Vagina (tissue), 2 donors: ENCODE results near the gene CYREN. TPM values are rescaled to one million over a fixed set of nuclear protein-coding genes. Genes with fewer than 3 reads are reported as not detected.

ENCODE experiments used
- DNase-seq, 2 donors: peaks; one replicate each; pipeline ENCODE4 v3.0.0-alpha.2; 2017; ENCODE audit errors: extremely low spot score in 2 of 2
- H3K27ac ChIP-seq: fragments of 200-600 bp; sonication (generic); one replicate; pipeline ENCODE4 v1.5.1; 2019
- H3K27me3 ChIP-seq: fragments of 200-600 bp; sonication (generic); one replicate; pipeline ENCODE4 v1.5.1; 2019
- H3K36me3 ChIP-seq, 2 donors: fragments of 200-600 bp; sonication (generic); one replicate each; pipeline ENCODE4 v1.5.1; 2017 to 2019
- H3K4me1 ChIP-seq: fragments of 200-600 bp; sonication (generic); one replicate; pipeline ENCODE4 v1.5.1; 2019
- H3K4me3 ChIP-seq, 2 donors: fragments of 200-600 bp; sonication (generic); 1 replicate in 1 of 2; 2 replicates in 1 of 2; pipeline ENCODE4 v1.5.1; 2016 to 2019
- H3K9me3 ChIP-seq: fragments of 200-600 bp; sonication (generic); one replicate; pipeline ENCODE4 v1.5.1; 2019
- POLR2A ChIP-seq, 2 donors: fragments of 450-650 bp; IDR thresholded peaks; one replicate each; pipeline ENCODE4 v1.6.1; 2017; ENCODE audit warnings: antibody characterized with exemption in 2 of 2, mild to moderate bottlenecking in 2 of 2, moderate library complexity in 2 of 2
- POLR2AphosphoS5 ChIP-seq, 2 donors: sonication (generic); formaldehyde crosslinking; IDR thresholded peaks; one replicate each; pipeline ENCODE4 v1.9.0; 2017; ENCODE audit warnings: antibody characterized with exemption in 2 of 2, mild to moderate bottlenecking in 2 of 2, low read depth in 1 of 2; ENCODE audit not compliant: insufficient read depth in 1 of 2
- intact Hi-C: fragments of 100-400 bp; cut with DNase I; formaldehyde crosslinking; loops from one replicate; pipeline ENCODE4 v1.15.1; 2023
- total RNA-seq: library from RNA; depleted of rRNA; stranded (reverse); fragments of >200 nt; gene quantifications from one replicate; pipeline ENCODE4 v1.2.3, GENCODE V29; 2016
- TF ChIP-seq, protein P1 (sequence below), 3 experiments: fragments of 450-650 bp in 2 of 3; fragments of 200-600 bp in 1 of 3; sonication (generic) in 1 of 3; IDR thresholded peaks; one replicate each; pipeline ENCODE4 v1.5.1; 2017 to 2019; ENCODE audit warnings: antibody characterized with exemption in 3 of 3, mild to moderate bottlenecking in 2 of 3, moderate library complexity in 2 of 3

Gene CYREN
- total RNA-seq, 1 donor from 2014 or later = 33.4 TPM

DNA sequence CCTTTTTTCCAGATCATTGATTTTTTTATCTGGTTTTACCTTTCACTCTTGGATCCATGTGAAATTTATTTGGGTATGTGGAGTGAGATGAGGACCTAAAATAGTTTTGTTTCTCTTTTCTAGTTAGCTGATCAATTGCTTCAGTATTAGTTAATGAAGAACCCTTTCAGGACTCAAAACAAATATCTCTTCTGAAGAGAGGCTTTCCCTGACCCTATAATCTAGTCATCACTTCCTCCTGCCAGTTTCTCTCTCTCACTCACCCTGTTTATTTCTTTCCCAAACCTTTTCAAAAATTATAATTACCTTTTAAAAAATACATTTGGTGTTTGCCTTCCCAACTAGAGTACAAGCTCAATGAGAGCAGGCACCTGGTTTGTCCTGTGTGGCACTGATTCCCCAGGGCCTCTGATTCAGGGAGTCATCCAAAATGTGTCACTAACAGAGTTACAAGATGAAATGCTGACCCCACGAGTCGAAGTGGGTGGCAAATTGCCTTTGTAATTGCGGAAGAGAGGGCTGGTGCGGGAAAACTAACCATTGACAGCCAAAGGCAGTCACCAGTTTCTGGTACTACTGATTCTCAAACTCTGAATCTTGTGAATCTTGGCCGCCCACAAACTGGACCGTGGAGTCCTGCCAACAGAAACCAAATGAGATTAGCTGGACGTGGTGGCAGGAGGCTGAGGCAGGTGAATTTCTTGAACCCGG is 20.3 kb downstream of the CYREN start:
- no peak for TF ChIP-seq POLR2AphosphoS5 (IDR thresholded peaks at IDR 0.05; ENCODE audit: insufficient read depth in 1 of 2, low read depth in 1 of 2)
- no peak for TF ChIP-seq POLR2A (IDR thresholded peaks at IDR 0.05)
- TF ChIP-seq, protein P1, sequence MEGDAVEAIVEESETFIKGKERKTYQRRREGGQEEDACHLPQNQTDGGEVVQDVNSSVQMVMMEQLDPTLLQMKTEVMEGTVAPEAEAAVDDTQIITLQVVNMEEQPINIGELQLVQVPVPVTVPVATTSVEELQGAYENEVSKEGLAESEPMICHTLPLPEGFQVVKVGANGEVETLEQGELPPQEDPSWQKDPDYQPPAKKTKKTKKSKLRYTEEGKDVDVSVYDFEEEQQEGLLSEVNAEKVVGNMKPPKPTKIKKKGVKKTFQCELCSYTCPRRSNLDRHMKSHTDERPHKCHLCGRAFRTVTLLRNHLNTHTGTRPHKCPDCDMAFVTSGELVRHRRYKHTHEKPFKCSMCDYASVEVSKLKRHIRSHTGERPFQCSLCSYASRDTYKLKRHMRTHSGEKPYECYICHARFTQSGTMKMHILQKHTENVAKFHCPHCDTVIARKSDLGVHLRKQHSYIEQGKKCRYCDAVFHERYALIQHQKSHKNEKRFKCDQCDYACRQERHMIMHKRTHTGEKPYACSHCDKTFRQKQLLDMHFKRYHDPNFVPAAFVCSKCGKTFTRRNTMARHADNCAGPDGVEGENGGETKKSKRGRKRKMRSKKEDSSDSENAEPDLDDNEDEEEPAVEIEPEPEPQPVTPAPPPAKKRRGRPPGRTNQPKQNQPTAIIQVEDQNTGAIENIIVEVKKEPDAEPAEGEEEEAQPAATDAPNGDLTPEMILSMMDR (IDR thresholded peaks at IDR 0.05) = no peak
- DNase-seq = no peak
- Histone ChIP-seq H3K9me3 (peaks cover under 1% of the 10 kb centered on the region), H3K27me3 (no peaks in the 10 kb centered on the region), H3K4me3 (peak overlapping the region in 1 of 2 donors; percentile 2), H3K36me3 (peaks cover 0 to 6% of the 10 kb centered on the region in 2 donors), H3K27ac (peak overlapping the region; percentile 95), H3K4me1 (peaks cover 38% of the 10 kb centered on the region)
- intact Hi-C loops = no loop called here

DNA sequence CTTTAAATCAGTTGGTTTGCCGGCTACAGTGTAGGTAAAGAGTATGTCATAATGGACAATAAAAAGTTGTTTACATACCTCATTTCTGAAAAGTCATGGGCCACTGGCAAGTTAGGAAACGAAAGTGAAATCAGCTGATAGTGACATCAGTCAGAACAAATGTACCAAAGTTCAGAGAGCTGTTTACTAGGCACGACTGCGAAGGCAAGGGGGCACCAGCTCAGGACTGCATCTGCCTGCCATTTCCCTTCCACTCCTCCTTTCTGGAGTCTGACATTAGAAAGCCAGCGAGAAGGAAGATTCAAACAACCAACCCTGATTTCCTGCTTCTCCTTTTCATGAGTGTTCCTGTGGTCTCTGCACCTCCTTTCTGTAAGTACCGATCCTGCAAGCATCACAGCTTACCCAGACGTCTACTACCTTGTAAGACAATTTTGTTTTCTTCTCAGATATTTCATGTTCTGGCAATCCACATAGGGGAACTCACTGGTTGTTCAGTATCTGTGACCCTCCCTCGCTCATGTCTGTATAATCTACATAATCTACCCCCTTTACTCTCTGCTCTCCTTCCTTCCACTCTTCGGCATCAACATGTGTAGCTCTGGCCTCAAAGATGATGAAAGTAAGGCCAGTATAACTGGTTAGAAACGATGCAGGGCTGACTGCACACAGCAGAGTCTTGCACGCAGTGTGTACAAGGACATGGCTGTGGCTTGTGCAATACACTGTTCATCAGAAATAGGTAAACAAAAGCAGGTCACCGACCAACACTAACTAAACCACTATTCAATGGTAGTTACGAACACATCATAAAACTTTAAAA is 22.4 kb downstream of the CYREN start, which contains the start of gene TMEM140:
TMEM140 (plus strand) TSS at position 174 of the 823 bp plus-strand sequence. CDS start 16,370 bp downstream, outside the sequence.
- intact Hi-C loops = no loop called here
- peaks cover 38% of the 10 kb centered on the region for H3K4me1 ChIP-seq

DNA sequence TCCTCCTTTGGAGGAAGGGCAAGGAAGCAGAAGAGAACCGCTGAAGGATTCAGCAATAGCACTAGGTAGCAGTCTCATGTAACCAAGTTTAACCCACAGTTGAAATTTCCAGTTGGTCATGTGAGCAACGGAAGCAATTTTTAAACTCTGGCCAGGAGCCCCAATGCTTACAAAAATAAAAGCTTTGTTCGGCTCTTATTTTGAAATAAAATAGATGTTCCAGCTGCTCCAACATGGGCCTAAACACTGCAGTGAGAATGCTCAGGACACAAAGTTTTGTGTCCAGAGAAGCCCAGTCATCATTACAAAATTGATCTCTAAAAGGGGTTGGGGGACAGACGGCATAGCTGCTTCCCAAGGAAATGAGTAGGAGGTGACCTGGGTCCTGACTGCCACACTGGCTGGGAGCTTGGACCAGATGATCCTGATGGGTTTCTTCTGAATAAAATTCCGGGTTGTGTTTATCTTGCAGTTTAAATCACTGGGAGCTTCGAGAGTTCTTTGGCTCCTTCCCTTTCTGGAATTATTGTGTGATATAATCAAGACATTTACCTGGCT is 23.1 kb downstream of the CYREN start:
- peaks cover 38% of the 10 kb centered on the region for H3K4me1 ChIP-seq

More for the DNA sequence above, 22.4 kb downstream of the CYREN start, which contains the start of gene TMEM140:
- H3K9me3 ChIP-seq = no peaks in the 10 kb centered on the region
- TF ChIP-seq POLR2AphosphoS5 (IDR thresholded peaks at IDR 0.05; ENCODE audit: insufficient read depth in 1 of 2, low read depth in 1 of 2) = peak; percentile 52 to 89
- TF ChIP-seq, protein P1 (IDR thresholded peaks at IDR 0.05) = no peak
- TF ChIP-seq POLR2A (IDR thresholded peaks at IDR 0.05) = peak in 1 of 2 donors; percentile 76
- H3K4me3 ChIP-seq = peak within 1 kb of the TSS; percentile 53 to 57
- peak within 1 kb of the TSS; percentile 95 for H3K27ac ChIP-seq
- H3K27me3 ChIP-seq = no peaks in the 10 kb centered on the region
- peak in 1 of 2 donors; percentile 87 for DNase-seq
- peaks cover 0 to 6% of the 10 kb centered on the region in 2 donors for H3K36me3 ChIP-seq

DNA sequence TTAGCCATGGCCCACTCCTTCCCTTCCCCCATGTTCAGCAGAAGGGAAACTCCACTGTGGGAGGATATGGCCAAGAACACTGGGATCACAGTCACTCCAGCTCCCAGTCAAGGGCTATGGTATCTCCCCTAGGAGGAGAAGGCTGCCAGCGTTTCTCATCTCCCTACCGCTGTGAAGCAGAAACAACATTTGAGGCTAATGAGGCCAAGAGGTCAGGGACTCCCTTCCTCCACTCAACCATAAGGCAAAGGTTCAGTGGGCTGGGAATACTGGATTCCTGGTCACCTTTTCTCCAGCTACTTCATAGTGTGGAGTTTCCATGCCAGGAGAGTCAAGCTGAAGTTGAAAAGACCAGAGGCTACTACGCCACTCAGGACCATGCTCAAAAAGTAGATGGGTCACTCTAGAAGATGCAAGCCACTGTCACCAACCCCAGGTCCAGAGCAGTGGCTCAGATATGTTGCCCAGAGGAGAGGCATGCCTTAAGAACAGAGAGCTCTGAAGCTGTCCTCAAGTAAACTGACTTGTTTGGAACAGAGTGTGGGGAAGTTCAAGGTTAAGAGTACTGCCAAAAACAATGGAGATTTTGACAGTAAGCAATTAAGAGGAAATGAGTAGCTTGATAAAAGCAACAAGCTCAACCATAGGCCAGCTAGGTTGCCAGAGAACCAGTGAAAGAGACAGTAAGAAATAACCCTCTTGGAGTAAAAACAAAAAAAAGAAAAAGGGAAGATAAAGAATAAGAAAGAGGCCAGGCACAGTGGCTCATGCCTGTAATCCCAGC is 26.4 kb downstream of the CYREN start:
- peaks cover 21% of the 10 kb centered on the region for H3K4me1 ChIP-seq
- peak overlapping the region; percentile 17 for H3K27ac ChIP-seq
- H3K27me3 ChIP-seq = no peaks in the 10 kb centered on the region
- H3K36me3 ChIP-seq = no peaks in the 10 kb centered on the region
- H3K4me3 ChIP-seq = no peak overlapping the region
- TF ChIP-seq POLR2AphosphoS5 (IDR thresholded peaks at IDR 0.05; ENCODE audit: insufficient read depth in 1 of 2, low read depth in 1 of 2) (peak in 1 of 2 donors; percentile 45), POLR2A (IDR thresholded peaks at IDR 0.05) (no peak)
- intact Hi-C loops = no loop called here
- DNase-seq = no peak
- H3K9me3 ChIP-seq = no peaks in the 10 kb centered on the region

More for the DNA sequence above, 23.1 kb downstream of the CYREN start:
- Histone ChIP-seq H3K27ac (peak overlapping the region; percentile 95), H3K9me3 (no peaks in the 10 kb centered on the region), H3K4me3 (peak overlapping the region; percentile 53 to 57), H3K27me3 (no peaks in the 10 kb centered on the region), H3K36me3 (peaks cover 0 to 1% of the 10 kb centered on the region in 2 donors)
- TF ChIP-seq POLR2A (IDR thresholded peaks at IDR 0.05) = no peak
- TF ChIP-seq POLR2AphosphoS5 (IDR thresholded peaks at IDR 0.05; ENCODE audit: insufficient read depth in 1 of 2, low read depth in 1 of 2) = peak in 1 of 2 donors; percentile 11
- TF ChIP-seq, protein P1 (IDR thresholded peaks at IDR 0.05) = no peak
- no peak for DNase-seq
- intact Hi-C loops = no loop called here
